ENCODE data around the gene SLC29A1.

GRCh38 chr6:44277763-44278162 lies 54.4 kb downstream of the SLC29A1 start:
- no peak for TF ChIP-seq CTCF (IDR thresholded peaks at IDR 0.05)
- TF ChIP-seq ZFX (IDR thresholded peaks at IDR 0.05; ENCODE audit: borderline replicate concordance), result no peak

Data from 22Rv1 (cell line).